Peyer's patch (tissue), 4 donors: ENCODE measurements around the gene EFNA4. TPM values are rescaled to one million over a fixed set of nuclear protein-coding genes. Genes with fewer than 3 reads are reported as not detected.
A peak's percentile ranks its signal among the peaks of the same experiment; 100 is the strongest.

Experiments
- DNase-seq, 3 donors: peaks; one replicate each; pipeline ENCODE4 v3.0.0-alpha.2; 2017 to 2019
- H3K27ac ChIP-seq, 4 donors: fragments of 200-600 bp; sonication (generic); one replicate each; pipeline ENCODE4 v1.5.1; 2016 to 2019
- H3K27me3 ChIP-seq, 2 donors: fragments of 200-600 bp; sonication (generic); one replicate each; pipeline ENCODE4 v1.5.1; 2019
- H3K36me3 ChIP-seq, 3 donors: fragments of 200-600 bp; sonication (generic); one replicate each; pipeline ENCODE4 v1.5.1; 2016 to 2019
- H3K4me1 ChIP-seq, 4 donors: fragments of 200-600 bp; sonication (generic); one replicate each; pipeline ENCODE4 v1.5.1; 2016 to 2019
- H3K4me3 ChIP-seq, 4 donors: fragments of 200-600 bp; sonication (generic); 1 replicate in 3 of 4; 2 replicates in 1 of 4; pipeline ENCODE4 v1.5.1; 2016 to 2019; ENCODE audit warnings: mild to moderate bottlenecking in 1 of 4
- H3K9me3 ChIP-seq, 4 donors: fragments of 200-600 bp; sonication (generic); one replicate each; pipeline ENCODE4 v1.5.1; 2016 to 2019; ENCODE audit warnings: mild to moderate bottlenecking in 1 of 4
- POLR2A ChIP-seq, 2 donors: fragments of 450-650 bp; IDR thresholded peaks; one replicate each; pipeline ENCODE4 v1.5.1; 2017; ENCODE audit warnings: antibody characterized with exemption in 2 of 2, mild to moderate bottlenecking in 2 of 2, moderate library complexity in 2 of 2
- total RNA-seq, 4 donors: library from RNA; depleted of rRNA; stranded (reverse); fragments of >200 nt; gene quantifications; one replicate each; pipeline ENCODE4 v1.1.0, GENCODE V29; 2016
- TF ChIP-seq, protein P1 (sequence below), 6 experiments: fragments of 450-650 bp in 4 of 6; fragments of 200-600 bp in 2 of 6; sonication (generic) in 1 of 6; IDR thresholded peaks; one replicate each; pipeline ENCODE4 v1.5.1; 2017 to 2019; ENCODE audit warnings: antibody characterized with exemption in 6 of 6, mild to moderate bottlenecking in 3 of 6, moderate library complexity in 1 of 6

The EFNA4 gene
- total RNA-seq, 4 donors from 2014 or later: 2.5 to 39.6 (median 18.2) TPM

DNA sequence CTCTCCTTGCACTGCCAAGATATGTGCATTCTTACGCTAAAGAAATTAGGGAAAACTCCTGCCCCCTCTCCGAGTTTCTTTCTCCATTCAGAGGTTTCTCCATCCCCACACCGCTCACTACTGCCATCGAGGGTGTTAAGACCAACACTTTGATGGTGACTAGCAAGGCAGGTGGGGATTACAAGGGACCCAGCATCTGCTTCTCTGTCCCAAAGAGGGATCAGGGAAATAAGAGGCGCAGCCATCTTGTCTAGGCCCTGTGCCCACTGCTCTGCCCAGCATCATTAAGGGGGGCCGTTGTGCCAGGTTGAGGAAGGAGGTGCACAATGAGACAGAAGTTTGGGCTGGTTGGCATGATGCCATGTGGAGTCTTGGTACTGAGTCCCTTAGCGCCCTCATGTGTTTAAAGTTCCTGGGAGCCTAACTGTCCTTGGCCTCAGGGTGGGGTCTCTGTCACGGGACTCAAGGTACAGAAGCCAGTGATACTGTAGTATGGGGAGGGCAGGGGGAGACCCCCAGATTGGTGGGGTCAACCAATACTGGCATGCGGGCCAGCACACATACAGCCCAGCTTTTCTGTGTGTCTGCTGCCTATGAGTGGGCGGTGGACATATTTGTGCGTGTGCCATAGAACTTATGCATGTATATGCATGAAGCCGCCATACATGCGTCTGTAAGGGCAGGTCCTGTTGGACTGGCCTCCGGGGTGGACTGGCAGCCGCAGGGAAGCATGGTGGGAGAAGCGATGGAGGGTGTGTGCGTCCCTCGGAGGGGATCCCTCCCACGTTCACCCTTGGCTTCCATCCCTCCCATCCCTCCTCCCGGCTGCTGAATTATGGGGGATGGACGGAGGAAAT lies 20.6 kb downstream of the EFNA4 start:
- H3K27me3 ChIP-seq: peaks cover 0 to 45% of the 10 kb centered on the region in 2 donors
- peak overlapping the region in 3 of 4 donors; percentile 62 to 75 (median 62) for H3K4me3 ChIP-seq
- no peaks in the 10 kb centered on the region for H3K36me3 ChIP-seq
- DNase-seq: peak; percentile 34 to 78 (median 59)
- H3K4me1 ChIP-seq: peaks cover 18 to 67% (median 48%) of the 10 kb centered on the region in 4 donors
- TF ChIP-seq, protein P1, sequence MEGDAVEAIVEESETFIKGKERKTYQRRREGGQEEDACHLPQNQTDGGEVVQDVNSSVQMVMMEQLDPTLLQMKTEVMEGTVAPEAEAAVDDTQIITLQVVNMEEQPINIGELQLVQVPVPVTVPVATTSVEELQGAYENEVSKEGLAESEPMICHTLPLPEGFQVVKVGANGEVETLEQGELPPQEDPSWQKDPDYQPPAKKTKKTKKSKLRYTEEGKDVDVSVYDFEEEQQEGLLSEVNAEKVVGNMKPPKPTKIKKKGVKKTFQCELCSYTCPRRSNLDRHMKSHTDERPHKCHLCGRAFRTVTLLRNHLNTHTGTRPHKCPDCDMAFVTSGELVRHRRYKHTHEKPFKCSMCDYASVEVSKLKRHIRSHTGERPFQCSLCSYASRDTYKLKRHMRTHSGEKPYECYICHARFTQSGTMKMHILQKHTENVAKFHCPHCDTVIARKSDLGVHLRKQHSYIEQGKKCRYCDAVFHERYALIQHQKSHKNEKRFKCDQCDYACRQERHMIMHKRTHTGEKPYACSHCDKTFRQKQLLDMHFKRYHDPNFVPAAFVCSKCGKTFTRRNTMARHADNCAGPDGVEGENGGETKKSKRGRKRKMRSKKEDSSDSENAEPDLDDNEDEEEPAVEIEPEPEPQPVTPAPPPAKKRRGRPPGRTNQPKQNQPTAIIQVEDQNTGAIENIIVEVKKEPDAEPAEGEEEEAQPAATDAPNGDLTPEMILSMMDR (IDR thresholded peaks at IDR 0.05): peak in 1 of 6 experiments; percentile 15
- TF ChIP-seq POLR2A (IDR thresholded peaks at IDR 0.05): no peak
- H3K27ac ChIP-seq: peak overlapping the region in 2 of 4 donors; percentile 90 to 93
- H3K9me3 ChIP-seq: no peaks in the 10 kb centered on the region

DNA sequence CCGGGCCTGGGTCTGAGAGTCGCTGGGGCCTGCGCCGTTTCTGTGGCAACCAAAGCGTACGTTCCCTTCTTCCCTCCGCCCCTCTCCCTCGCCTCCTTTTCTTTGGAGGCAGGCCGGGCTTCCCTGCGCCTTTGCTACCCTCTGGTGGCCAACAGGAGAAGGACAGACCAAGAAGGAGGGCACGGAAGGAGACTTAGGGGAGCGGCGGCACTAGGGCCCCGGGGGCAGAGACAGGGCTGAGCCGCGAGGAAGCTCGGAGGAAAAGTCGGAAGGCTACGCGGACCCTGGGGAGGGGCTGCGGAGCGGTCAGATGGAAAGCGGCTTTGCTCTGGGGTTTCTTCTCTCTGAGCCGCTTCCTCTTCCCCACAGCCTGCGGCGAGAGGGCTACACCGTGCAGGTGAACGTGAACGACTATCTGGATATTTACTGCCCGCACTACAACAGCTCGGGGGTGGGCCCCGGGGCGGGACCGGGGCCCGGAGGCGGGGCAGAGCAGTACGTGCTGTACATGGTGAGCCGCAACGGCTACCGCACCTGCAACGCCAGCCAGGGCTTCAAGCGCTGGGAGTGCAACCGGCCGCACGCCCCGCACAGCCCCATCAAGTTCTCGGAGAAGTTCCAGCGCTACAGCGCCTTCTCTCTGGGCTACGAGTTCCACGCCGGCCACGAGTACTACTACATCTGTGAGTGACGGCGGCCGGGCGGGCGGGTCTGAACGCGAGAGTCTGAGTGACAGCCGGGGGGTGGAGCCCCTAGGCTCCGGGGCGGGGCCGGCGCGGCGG lies 21.4 kb downstream of the EFNA4 start:
- Histone ChIP-seq H3K4me1 (peaks cover 13 to 59% (median 39%) of the 10 kb centered on the region in 4 donors), H3K27ac (peak overlapping the region; percentile 81 to 93 (median 90)), H3K36me3 (no peaks in the 10 kb centered on the region), H3K27me3 (peaks cover 0 to 37% of the 10 kb centered on the region in 2 donors), H3K9me3 (no peaks in the 10 kb centered on the region), H3K4me3 (peak overlapping the region; percentile 61 to 75 (median 62))
- TF ChIP-seq, protein P1 (IDR thresholded peaks at IDR 0.05): peak; percentile 87 to 99 (median 98)
- peak; percentile 46 to 72 for TF ChIP-seq POLR2A (IDR thresholded peaks at IDR 0.05)
- peak; percentile 97 for DNase-seq

DNA sequence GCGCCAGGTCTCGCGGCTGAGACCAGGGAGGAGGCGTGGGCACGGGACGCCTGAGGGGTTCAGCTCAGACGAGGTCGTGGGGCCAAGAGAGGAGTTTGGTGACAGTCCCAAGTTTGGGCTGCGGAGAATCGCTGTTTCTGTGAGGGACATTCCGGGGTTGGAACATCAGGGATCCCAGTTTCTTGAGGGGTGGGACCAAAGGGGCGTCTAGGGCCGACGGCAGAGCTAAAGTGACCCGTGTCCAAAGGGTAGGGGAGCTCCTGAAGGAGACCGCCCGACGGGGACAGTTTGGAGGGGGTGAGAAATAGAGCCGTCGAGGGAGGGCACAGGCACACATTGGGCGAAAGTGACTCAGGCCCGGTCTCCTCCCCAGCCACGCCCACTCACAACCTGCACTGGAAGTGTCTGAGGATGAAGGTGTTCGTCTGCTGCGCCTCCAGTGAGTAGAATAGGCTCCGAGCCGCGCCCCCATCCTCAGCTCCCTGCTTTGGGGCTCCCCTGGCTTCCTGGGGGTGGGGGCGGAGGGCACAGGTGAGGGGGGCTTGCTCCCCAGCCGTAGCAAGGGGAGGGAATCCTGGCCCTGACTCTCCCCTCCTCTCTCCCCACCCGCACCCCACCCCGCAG lies 22.1 kb downstream of the EFNA4 start:
- peak; percentile 78 to 91 (median 79) for DNase-seq

DNA sequence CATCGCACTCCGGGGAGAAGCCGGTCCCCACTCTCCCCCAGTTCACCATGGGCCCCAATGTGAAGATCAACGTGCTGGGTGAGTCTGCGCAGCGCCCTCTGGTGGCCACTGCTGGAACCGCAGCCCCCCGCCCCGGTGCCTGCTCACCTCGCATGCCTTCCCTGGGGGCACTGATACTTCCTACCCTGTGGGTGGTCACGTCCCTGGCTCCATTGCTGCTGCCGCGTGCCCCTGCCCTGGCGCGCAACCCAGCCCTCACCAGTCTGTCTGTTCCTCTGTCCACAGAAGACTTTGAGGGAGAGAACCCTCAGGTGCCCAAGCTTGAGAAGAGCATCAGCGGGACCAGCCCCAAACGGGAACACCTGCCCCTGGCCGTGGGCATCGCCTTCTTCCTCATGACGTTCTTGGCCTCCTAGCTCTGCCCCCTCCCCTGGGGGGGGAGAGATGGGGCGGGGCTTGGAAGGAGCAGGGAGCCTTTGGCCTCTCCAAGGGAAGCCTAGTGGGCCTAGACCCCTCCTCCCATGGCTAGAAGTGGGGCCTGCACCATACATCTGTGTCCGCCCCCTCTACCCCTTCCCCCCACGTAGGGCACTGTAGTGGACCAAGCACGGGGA lies 22.7 kb downstream of the EFNA4 start:
- peaks cover 3 to 48% (median 26%) of the 10 kb centered on the region in 4 donors for H3K4me1 ChIP-seq
- TF ChIP-seq, protein P1 (IDR thresholded peaks at IDR 0.05): peak; percentile 90 to 100 (median 94)
- no peak for TF ChIP-seq POLR2A (IDR thresholded peaks at IDR 0.05)
- H3K27ac ChIP-seq: peak overlapping the region; percentile 81 to 93 (median 90)
- H3K36me3 ChIP-seq: no peaks in the 10 kb centered on the region
- DNase-seq: peak; percentile 79 to 89 (median 85)
- H3K9me3 ChIP-seq: no peaks in the 10 kb centered on the region
- H3K27me3 ChIP-seq: peaks cover 0 to 23% of the 10 kb centered on the region in 2 donors
- peak overlapping the region; percentile 61 to 75 (median 62) for H3K4me3 ChIP-seq

More for the DNA sequence above, 22.1 kb downstream of the EFNA4 start:
- H3K36me3 ChIP-seq: no peaks in the 10 kb centered on the region
- peaks cover 6 to 52% (median 32%) of the 10 kb centered on the region in 4 donors for H3K4me1 ChIP-seq
- TF ChIP-seq, protein P1 (IDR thresholded peaks at IDR 0.05): no peak
- TF ChIP-seq POLR2A (IDR thresholded peaks at IDR 0.05): no peak
- H3K9me3 ChIP-seq: no peaks in the 10 kb centered on the region
- peaks cover 0 to 30% of the 10 kb centered on the region in 2 donors for H3K27me3 ChIP-seq
- H3K4me3 ChIP-seq: peak overlapping the region; percentile 61 to 75 (median 62)
- H3K27ac ChIP-seq: peak overlapping the region; percentile 81 to 93 (median 90)
